Daoy (cell line): ENCODE results near the gene WNT9B. TPM values are rescaled to one million over a fixed set of nuclear protein-coding genes. Genes with fewer than 3 reads are reported as not detected.
"Not testable (repeated sequence)": the region's sequence is repeated elsewhere in the genome, so short reads cannot be mapped to it uniquely, and the experiment has no call there.

Experiments
- DNase-seq: peaks from one replicate; pipeline ENCODE4 v3.0.0-alpha.2; 2015; ENCODE audit warnings: low read depth
- total RNA-seq: library from RNA; depleted of rRNA; stranded (reverse); fragments of >200 nt; shearing (Covaris generic); gene quantifications from 2 replicates; pipeline ENCODE4 v1.2.3, GENCODE V29; 2014

The WNT9B gene
- total RNA-seq, 1 experiment from 2014 or later: 0.06 TPM

GRCh38 chr17:46821482-46822387, 29.6 kb upstream of the WNT9B start:
- DNase-seq: no peak

- DNase-seq: no peak
Measured at GRCh38 chr17:46822388-46822921, 28.9 kb upstream of the WNT9B start.

GRCh38 chr17:46823657-46824056, 27.7 kb upstream of the WNT9B start:
- no peak for DNase-seq

GRCh38 chr17:46826116-46826515, 25.3 kb upstream of the WNT9B start:
- no peak for DNase-seq

- no peak for DNase-seq
Measured at GRCh38 chr17:46827274-46827673, 24.1 kb upstream of the WNT9B start.

GRCh38 chr17:46831573-46832330, 19.6 kb upstream of the WNT9B start:
- no peak for DNase-seq

GRCh38 chr17:46832331-46832821, 19.0 kb upstream of the WNT9B start:
- DNase-seq: no peak

- peak; percentile 36 for DNase-seq
Measured at GRCh38 chr17:46832945-46833839, 18.2 kb upstream of the WNT9B start.

GRCh38 chr17:46833840-46834208, 17.6 kb upstream of the WNT9B start:
- no peak for DNase-seq

- DNase-seq: no peak
Measured at GRCh38 chr17:46834846-46835245, 16.5 kb upstream of the WNT9B start.

- DNase-seq: no peak
Measured at GRCh38 chr17:46836500-46836899, 14.9 kb upstream of the WNT9B start.

GRCh38 chr17:46837521-46837920, 13.9 kb upstream of the WNT9B start:
- DNase-seq: no peak

GRCh38 chr17:46839211-46839610, 12.2 kb upstream of the WNT9B start:
- DNase-seq: no peak

GRCh38 chr17:46840596-46840995, 10.8 kb upstream of the WNT9B start:
- not testable (repeated sequence) for DNase-seq

GRCh38 chr17:46841561-46842379, 9.6 kb upstream of the WNT9B start:
- no peak for DNase-seq

- no peak for DNase-seq
Measured at GRCh38 chr17:46842835-46843234, 8.5 kb upstream of the WNT9B start.

GRCh38 chr17:46847204-46848191, 3.9 kb upstream of the WNT9B start:
- no peak for DNase-seq

GRCh38 chr17:46848534-46848933, 2.8 kb upstream of the WNT9B start:
- no peak for DNase-seq

- no peak for DNase-seq
Measured at GRCh38 chr17:46850688-46851028, 725 bp upstream of the WNT9B start.
